BJ (cell line): ENCODE data around the gene EPHX1. TPM values are rescaled to one million over a fixed set of nuclear protein-coding genes. Genes with fewer than 3 reads are reported as not detected.

Experiments
- CTCF ChIA-PET: fragments of 350-600 bp; formaldehyde crosslinking; extraction: SDS; loops from one replicate; lab custom pipeline; 2021; ENCODE audit warnings: antibody characterized with exemption, inconsistent platforms; lab: Yijun Ruan, JAX
- POLR2A ChIA-PET: fragments of 300-600 bp; sonication (Branson Sonifier 250); formaldehyde crosslinking; extraction: SDS; loops from one replicate; lab custom pipeline; 2021; ENCODE audit warnings: antibody characterized with exemption; lab: Charles Lee
- DNase-seq: peaks from one replicate; pipeline ENCODE4 v3.0.0-alpha.2; 2011; ENCODE audit warnings: low read depth
- H3K27me3 ChIP-seq: 2 replicates; pipeline ENCODE4 v1.6.0; 2011; ENCODE audit warnings: low read length; ENCODE audit not compliant: control insufficient read depth, insufficient read depth
- H3K36me3 ChIP-seq: 2 replicates; pipeline ENCODE4 v1.5.1; 2011; ENCODE audit warnings: low read length; ENCODE audit not compliant: control insufficient read depth, insufficient read depth
- H3K4me3 ChIP-seq: 2 replicates; pipeline ENCODE4 v1.5.1; 2011; ENCODE audit warnings: low read depth, mild to moderate bottlenecking, control low read depth, low read length
- polyA plus RNA-seq: library from polyadenylated mRNA; depleted of rRNA; stranded (reverse); fragments of >200 nt; gene quantifications from 2 replicates; pipeline ENCODE4 v1.2.3, GENCODE V29; 2011
- TF ChIP-seq, protein P1 (sequence below): IDR thresholded peaks from 2 replicates; pipeline ENCODE4 v1.5.1; 2011; ENCODE audit warnings: low read depth, mild to moderate bottlenecking, control low read depth, inconsistent platforms, low read length, moderate library complexity; ENCODE audit not compliant: insufficient read depth

EPHX1 gene
- polyA plus RNA-seq, 1 experiment: 34.3 TPM

DNA sequence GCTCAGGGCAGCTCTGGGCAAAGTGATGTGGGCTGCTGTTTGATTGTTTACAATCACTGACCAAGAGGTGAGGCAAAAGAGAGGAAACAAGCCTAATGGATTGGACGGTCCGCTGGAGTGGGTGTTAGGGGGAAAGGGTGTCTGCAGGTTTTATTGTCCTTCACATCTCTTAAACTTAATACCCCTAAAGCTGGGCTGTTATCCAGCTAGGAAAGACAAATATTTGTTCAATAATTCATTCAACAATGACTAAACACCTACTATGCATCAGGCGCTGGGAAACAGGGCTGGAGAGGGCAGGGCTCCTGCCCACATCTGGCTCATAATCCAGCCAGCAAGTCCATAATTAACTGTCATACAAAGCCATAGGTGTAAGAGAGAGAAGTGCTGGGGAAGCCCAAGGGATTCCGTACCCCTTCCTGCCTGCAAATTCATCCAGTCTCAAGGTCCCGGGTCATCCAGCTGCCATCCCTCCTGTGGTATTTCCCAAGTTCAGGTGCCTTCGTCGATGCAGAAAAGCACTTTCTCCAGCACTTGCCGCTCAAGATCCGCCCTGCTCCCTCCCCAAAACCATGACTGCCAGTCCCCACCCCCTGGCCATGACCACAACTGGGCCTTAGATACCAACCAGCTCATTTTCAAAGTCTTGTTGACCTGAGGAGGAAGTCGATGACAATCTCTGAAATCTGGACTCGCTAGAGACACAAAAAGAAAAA is 61.6 kb downstream of the EPHX1 start:
- CTCF ChIA-PET: interaction anchor here (0.5 to 2.1 kb wide), 4 partner anchors 8 to 397 kb away, joined by 3 to 8 read pairs (median 6); no protein-coding TSS in a partner anchor

DNA sequence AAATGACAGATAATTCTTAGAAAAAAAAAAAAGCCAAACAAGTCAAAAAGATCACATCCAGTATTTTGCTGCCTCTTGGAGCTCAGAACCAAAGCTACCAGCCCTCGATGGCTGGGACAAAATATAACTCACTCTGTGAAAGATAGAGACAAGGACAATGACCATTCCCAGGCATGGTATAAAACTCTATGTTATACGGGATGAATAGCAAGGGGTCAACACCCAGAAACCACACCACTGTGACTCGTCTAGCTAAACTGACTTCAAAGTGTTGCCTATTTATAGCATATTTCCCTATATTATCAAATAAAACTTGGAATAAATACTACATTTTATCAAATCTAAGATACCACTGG is 62.1 kb downstream of the EPHX1 start:
- TF ChIP-seq, protein P1, sequence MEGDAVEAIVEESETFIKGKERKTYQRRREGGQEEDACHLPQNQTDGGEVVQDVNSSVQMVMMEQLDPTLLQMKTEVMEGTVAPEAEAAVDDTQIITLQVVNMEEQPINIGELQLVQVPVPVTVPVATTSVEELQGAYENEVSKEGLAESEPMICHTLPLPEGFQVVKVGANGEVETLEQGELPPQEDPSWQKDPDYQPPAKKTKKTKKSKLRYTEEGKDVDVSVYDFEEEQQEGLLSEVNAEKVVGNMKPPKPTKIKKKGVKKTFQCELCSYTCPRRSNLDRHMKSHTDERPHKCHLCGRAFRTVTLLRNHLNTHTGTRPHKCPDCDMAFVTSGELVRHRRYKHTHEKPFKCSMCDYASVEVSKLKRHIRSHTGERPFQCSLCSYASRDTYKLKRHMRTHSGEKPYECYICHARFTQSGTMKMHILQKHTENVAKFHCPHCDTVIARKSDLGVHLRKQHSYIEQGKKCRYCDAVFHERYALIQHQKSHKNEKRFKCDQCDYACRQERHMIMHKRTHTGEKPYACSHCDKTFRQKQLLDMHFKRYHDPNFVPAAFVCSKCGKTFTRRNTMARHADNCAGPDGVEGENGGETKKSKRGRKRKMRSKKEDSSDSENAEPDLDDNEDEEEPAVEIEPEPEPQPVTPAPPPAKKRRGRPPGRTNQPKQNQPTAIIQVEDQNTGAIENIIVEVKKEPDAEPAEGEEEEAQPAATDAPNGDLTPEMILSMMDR: no peak
- H3K4me3 ChIP-seq: no peak overlapping the region
- H3K36me3 ChIP-seq: peaks cover 22% of the 10 kb centered on the region
- no peak for DNase-seq
- POLR2A ChIA-PET: no interaction called here
- CTCF ChIA-PET: interaction anchor here (1.0 to 2.1 kb wide), 3 partner anchors 8 to 397 kb away, joined by 3 to 8 read pairs (median 6); no protein-coding TSS in a partner anchor
- no peaks in the 10 kb centered on the region for H3K27me3 ChIP-seq

More for the DNA sequence above, 61.6 kb downstream of the EPHX1 start:
- Histone ChIP-seq H3K27me3 (no peaks in the 10 kb centered on the region), H3K4me3 (no peak overlapping the region), H3K36me3 (peaks cover 21% of the 10 kb centered on the region)
- POLR2A ChIA-PET: no interaction called here
- DNase-seq: no peak
- TF ChIP-seq, protein P1: no peak

DNA sequence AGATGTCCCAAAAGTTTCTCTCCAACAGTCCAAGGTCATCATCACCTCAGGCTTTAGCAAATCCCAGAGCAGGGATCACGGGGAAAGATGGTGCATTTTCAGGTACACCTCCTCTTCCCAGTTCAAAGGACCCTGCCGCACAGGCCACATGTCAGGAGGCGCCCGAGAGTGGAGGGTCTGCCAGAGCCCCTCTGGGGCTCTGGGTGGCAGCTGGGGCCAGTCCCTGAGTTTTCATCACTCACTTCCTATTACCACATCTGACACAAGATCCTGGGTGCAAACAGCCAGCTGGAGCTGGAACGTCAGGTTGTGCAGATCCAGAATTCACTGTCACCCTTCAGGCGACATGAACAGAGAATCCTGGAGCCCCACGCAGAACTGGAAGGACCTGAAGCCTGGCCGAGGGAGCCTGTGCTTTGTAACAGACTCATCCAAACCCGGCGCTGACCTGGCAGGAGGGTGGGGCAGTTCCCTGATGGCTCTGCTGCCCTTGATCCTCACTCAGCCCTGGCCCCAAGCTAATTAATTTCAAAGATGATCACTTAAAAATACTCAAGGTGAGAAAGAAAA is 63.4 kb downstream of the EPHX1 start:
- no peak overlapping the region for H3K4me3 ChIP-seq
- TF ChIP-seq, protein P1: no peak
- H3K36me3 ChIP-seq: peaks cover 18% of the 10 kb centered on the region
- ChIA-PET CTCF (no interaction called here), POLR2A (no interaction called here)
- H3K27me3 ChIP-seq: no peaks in the 10 kb centered on the region
- DNase-seq: no peak

DNA sequence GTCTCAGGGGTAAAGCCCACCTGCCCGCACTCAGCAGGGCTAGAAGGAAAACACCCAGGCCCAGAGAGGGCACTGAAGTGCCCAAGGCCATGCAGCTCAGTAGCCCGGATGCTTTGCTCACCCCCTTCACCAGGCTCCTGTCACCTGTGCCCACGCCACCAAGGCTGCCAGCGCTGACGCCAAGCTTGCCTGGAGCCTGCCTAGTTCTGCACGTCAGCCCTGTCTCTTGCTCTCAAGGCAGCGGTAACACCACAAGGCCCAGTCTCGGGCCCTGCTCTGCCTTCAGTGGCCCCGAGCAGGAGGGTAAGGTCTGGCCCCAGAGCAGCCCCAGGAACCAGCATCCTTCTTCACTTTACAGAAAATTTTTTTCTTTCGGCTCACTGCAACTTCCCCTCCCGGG is 64.5 kb downstream of the EPHX1 start:
- no peak for DNase-seq
- peaks cover 18% of the 10 kb centered on the region for H3K36me3 ChIP-seq
- no peaks in the 10 kb centered on the region for H3K27me3 ChIP-seq
- H3K4me3 ChIP-seq: no peak overlapping the region
- ChIA-PET CTCF (no interaction called here), POLR2A (no interaction called here)
- TF ChIP-seq, protein P1: no peak

DNA sequence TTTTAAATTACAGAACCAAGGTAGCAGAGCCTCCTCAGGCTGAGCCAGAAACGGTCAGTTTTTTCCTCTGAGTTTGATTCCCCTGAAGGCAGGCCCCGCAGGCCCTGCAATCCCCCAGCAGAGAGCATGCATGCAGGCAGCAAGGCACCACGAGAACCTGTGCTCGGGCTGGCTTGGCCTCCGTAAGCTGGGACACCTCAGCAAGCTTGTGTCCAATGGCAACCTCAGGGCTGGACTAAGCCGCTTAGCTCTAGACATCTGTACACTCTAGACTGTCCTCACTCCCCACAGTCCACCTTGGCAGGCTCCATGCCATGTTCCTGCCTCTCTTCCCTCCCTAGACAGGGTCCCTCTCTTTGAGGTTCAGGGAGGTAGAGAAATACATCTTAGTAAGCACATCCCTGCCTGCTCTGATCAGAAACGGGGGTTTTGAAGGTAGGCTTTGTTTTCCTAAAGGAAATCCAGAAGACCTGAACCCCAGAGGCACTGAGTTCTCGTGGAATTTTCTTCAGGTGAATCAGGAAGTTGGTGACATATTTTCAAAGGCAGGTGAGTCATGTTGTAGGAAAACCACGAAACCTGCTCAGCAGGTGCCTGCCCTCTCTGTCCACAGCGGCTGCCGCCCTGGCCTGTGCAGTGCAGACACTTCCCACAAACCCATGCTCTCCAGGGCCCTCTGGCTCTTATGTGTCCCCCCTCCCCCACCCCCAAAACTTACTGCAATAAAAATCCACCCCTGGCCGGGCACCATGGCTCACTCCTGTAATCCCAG is 65.3 kb downstream of the EPHX1 start:
- H3K36me3 ChIP-seq: peaks cover 18% of the 10 kb centered on the region
- POLR2A ChIA-PET: no interaction called here
- no peaks in the 10 kb centered on the region for H3K27me3 ChIP-seq
- H3K4me3 ChIP-seq: no peak overlapping the region
- CTCF ChIA-PET: interaction anchor here (0.7 to 1.2 kb wide), 2 partner anchors 401 to 917 kb away, joined by 3 to 5 read pairs; no protein-coding TSS in a partner anchor
- TF ChIP-seq, protein P1: no peak
- DNase-seq: no peak
